ENCODE data around the gene GNB1.

The GNB1 gene

GRCh38 chr1:1922956-1923833 lies 32.3 kb upstream of the GNB1 start:
- no peak for DNase-seq (ENCODE audit: low read depth)

DNA sequence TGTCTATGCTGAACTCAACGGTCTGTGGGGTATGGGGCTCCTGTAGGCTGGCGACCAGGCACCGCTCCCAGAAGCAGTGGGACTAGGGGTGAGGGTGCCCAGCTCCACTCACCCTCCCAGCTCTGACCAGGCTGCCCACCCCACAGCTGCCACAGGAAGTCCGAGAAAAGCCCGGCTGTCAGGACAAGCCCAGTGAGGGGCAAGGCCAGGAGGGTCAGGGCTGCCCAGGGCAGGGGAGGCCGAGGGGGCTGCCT lies 31.7 kb upstream of the GNB1 start:
- no peak for DNase-seq (ENCODE audit: low read depth)

DNA sequence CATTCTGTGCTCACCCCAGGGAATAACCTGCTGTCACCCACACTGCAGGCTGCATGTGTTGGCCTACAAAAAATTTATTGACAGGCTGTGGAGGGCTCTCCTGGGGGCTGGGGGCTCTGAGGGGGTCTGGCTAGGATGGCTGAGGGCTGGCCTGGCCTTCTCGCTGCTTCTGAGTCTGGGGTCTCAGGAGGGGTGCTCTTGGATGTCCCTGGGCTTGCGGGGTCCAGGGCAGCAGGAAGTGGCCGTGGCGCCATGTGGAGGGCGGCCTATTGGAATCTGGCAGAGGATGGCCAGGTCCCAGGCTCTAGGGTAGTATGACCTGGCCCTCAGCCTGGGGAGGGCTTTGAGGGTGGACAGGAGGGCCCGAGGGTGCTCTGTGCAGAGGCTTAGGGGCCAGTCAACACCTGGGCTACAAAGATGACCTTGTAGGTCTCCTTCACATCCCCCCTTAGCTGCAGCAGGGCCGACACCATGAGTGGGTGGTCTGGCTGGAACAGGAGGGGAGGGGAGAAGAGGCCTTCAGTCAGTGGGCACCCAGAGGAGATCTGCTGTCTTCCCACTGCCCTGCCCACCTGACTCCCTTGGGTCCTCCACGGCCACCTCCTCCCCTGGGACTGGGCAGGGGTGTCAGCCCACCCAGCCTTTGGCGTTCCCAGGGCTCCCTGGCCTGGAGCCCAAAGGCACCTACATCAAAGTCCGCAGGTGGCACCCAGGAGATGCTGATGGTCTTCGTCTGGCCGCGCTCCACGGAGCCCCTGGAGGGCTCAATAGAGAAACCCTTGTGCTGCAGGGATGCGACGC lies 31.2 kb upstream of the GNB1 start:
- no peak for DNase-seq (ENCODE audit: low read depth)

DNA sequence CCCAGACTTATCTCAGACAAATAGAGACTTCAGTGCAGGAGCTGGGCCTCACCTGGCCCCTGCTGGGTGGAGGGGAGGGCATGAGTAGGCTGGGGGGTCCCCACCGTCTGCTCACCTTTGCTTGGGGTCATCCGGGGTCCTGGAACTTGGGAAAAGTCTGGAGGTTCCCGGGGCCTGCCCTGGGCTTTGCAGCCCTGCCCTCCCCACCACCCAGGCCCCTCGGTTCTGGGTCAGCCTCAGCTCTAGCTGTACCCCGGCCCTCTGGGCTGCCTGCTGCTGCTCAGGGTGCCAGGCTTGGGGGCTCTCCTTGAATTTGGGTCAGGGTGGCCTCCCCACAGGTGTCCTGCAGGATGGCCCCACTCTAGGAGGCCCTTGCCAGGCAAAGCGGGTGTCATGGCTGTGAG lies 30.6 kb upstream of the GNB1 start:
- no peak for DNase-seq (ENCODE audit: low read depth)

GRCh38 chr1:1920608-1921458 lies 29.9 kb upstream of the GNB1 start:
- DNase-seq (ENCODE audit: low read depth) = no peak

DNA sequence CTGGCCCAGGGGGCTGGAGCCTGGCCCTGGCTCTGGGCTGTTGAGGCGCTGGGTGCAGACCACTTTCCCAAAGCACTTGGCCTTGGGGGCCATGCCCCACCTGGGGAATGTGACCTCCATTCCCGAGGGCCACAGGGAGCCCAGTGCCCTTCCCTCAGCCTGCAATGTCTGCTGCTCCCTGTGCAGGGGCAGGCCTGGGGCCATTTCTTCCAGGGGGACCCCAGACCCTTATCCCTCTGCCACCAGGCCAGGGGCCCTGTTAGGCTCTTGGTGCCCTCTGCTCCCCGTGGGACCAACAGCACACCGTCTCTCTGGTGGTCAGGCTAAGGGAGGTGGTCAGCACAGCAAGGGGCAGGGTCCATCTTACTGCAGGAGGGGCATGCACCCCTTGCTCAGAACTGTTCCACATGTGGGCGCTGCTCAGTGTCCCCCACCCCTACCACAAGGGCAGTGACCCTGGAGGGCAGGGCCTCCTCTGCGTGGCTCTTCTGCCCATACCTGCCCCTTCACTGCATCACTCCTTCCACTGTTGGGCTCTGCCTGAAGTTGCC lies 29.2 kb upstream of the GNB1 start:
- DNase-seq (ENCODE audit: low read depth) = no peak

GRCh38 chr1:1919304-1920056 lies 28.6 kb upstream of the GNB1 start:
- peak; percentile 88 for DNase-seq (ENCODE audit: low read depth)

- no peak for DNase-seq (ENCODE audit: low read depth)
Measured at GRCh38 chr1:1918901-1919303, 28.0 kb upstream of the GNB1 start, which contains the start of gene TMEM52. Gene TMEM52 (minus strand): TSS chr1:1919279. CDS start chr1:1919265, 14 bp downstream.

GRCh38 chr1:1917995-1918900 lies 27.4 kb upstream of the GNB1 start:
- DNase-seq (ENCODE audit: low read depth) = no peak

DNA sequence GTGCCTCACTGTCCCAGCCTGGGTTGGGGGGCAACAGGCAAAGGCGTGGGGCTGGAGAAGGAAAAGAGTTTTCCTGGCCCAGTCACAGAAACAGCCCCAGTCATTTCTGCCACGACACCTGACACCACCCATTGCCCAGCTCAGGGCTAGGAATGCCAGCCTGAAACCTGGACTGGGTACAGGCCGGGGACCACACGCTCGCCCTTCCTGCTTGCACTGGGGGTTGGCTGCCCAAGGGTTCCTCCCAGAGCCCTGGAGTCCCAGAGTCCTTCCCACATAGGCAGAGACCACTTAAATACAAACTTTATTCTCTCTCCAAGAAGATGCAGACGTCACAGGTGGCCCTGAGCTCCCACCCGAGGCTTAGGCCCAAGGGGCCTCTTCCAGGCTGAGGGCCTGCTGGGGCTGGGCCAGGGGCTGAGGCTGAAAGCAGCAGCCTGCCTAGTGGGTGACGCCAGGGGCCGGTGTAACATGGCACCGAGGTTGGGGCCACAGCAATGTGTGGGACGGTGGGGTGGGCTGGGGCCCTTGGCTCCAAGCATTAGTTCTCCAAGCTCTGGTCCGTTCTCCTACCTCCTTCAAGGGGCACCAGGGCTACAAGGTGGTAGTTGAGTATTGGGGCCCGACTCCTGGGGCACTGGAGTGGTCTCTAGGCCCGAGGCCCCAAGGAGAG lies 26.6 kb upstream of the GNB1 start:
- no peak for DNase-seq (ENCODE audit: low read depth)

- DNase-seq (ENCODE audit: low read depth) = no peak
Measured at GRCh38 chr1:1916851-1917251, 26.0 kb upstream of the GNB1 start.

GRCh38 chr1:1915911-1916840 lies 25.3 kb upstream of the GNB1 start:
- no peak for DNase-seq (ENCODE audit: low read depth)

- DNase-seq (ENCODE audit: low read depth) = no peak
Measured at GRCh38 chr1:1914971-1915692, 24.2 kb upstream of the GNB1 start, which contains the start of gene CALML6. Gene CALML6 (plus strand): TSS chr1:1915260. CDS start chr1:1915281, 21 bp downstream.

- DNase-seq (ENCODE audit: low read depth) = no peak
Measured at GRCh38 chr1:1914101-1914970, 23.4 kb upstream of the GNB1 start.

- DNase-seq (ENCODE audit: low read depth) = no peak
Measured at GRCh38 chr1:1911350-1912041, 20.6 kb upstream of the GNB1 start.

DNA sequence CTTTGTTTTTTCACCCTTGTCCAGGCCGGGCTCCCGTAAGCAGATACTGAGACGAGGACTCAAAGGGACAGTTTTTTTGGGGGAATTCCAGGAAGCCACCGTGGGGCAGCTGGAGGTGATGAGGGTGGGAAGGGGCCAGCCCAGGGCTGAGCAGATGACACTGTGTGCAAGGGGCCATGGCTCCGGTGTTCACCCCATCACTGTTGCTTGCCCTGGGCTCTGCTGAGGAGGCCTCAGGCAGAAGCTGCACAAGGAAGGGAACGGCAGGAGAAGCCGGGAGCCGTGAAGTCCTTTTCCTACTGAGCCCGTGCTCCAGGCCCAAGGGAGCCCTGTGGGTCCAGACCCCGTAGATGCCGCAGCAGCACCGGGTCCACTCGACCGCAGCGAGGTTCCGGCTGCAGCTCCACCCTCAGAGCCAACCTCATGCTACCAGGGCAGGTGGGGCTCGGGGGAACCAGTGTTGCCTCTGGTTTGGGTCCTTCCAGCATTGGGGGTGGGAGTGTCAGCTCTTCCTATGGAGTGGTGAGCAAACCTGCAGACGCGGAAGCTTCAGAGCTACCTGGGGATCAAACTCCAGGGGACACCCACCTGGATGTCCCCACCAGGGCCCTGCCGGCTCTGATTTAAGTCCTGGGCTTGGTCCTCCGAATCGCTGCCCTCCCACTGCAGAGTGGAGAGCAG lies 19.9 kb upstream of the GNB1 start:
- DNase-seq (ENCODE audit: low read depth) = no peak
